SH-SY5Y (cell line): ENCODE results near the gene WDFY4.

ENCODE experiments used
- GATA2 ChIP-seq: IDR thresholded peaks from 2 replicates; pipeline ENCODE4 v1.6.1; 2011; ENCODE audit warnings: mild to moderate bottlenecking, low read depth, low read length
- GATA3 ChIP-seq: IDR thresholded peaks from 2 replicates; pipeline ENCODE4 v1.6.1; 2011; ENCODE audit warnings: low read depth, mild to moderate bottlenecking, low read length, moderate library complexity

- TF ChIP-seq GATA3 (no peak), GATA2 (no peak)
Observed at GRCh38 chr10:48990226-48990625, 305.6 kb downstream of the WDFY4 start.
